ENCODE measurements around the gene PIGL. TPM values are rescaled to one million over a fixed set of nuclear protein-coding genes. Genes with fewer than 3 reads are reported as not detected.
A peak's percentile ranks its signal among the peaks of the same experiment; 100 is the strongest.
"Not testable (repeated sequence)": the region's sequence is repeated elsewhere in the genome, so short reads cannot be mapped to it uniquely, and the experiment has no call there.

PIGL gene
- total and polyA plus RNA-seq, 7 donors = 3.0 to 42.4 (median 24.2) TPM

GRCh38 chr17:16214190-16215001 lies 2.6 kb upstream of the PIGL start:
- intact Hi-C loops (cut with DNase I) = loop anchor here (5.0 kb wide), 1 partner anchor 212 kb away; no protein-coding TSS in a partner anchor
- Histone ChIP-seq H3K27me3 (no peaks in the 10 kb centered on the region), H3K9me3 (no peaks in the 10 kb centered on the region), H3K36me3 (no peaks in the 10 kb centered on the region), H3K4me3 (peak overlapping the region; percentile 82 to 95 (median 92)), H3K4me1 (peaks cover 0 to 59% (median 41%) of the 10 kb centered on the region in 4 donors), H3K27ac (peak overlapping the region; percentile 93 to 96 (median 95))
- no peak for TF ChIP-seq POLR2AphosphoS5 (IDR thresholded peaks at IDR 0.05)
- no peak for TF ChIP-seq EP300 (IDR thresholded peaks at IDR 0.05)
- TF ChIP-seq POLR2A (IDR thresholded peaks at IDR 0.05) = no peak
- 1 to 6% methylated on average over 16 of the region's 16 CpGs for WGBS, 2 donors
- no peak for DNase-seq

- Histone ChIP-seq H3K27ac (peak overlapping the region; percentile 93 to 96 (median 95)), H3K4me1 (peaks cover 0 to 61% (median 41%) of the 10 kb centered on the region in 4 donors), H3K27me3 (no peaks in the 10 kb centered on the region), H3K9me3 (no peaks in the 10 kb centered on the region), H3K4me3 (peak overlapping the region; percentile 82 to 95 (median 92)), H3K36me3 (no peaks in the 10 kb centered on the region)
- DNase-seq = no peak
- intact Hi-C loops (cut with DNase I) = no loop called here
- TF ChIP-seq EP300 (IDR thresholded peaks at IDR 0.05) (no peak), POLR2A (IDR thresholded peaks at IDR 0.05) (no peak), CTCF (IDR thresholded peaks at IDR 0.05) (no peak), POLR2AphosphoS5 (IDR thresholded peaks at IDR 0.05) (no peak)
- WGBS, 2 donors = 0 to 1% methylated on average over 27 of the region's 27 CpGs
Observed at GRCh38 chr17:16215002-16215272, 2.1 kb upstream of the PIGL start.

- peaks cover 0 to 61% (median 41%) of the 10 kb centered on the region in 4 donors for H3K4me1 ChIP-seq
- TF ChIP-seq POLR2A (IDR thresholded peaks at IDR 0.05) = peak; percentile 83 to 85
- TF ChIP-seq POLR2AphosphoS5 (IDR thresholded peaks at IDR 0.05) = peak; percentile 78 to 93 (median 88)
- TF ChIP-seq EP300 (IDR thresholded peaks at IDR 0.05) = no peak
- TF ChIP-seq CTCF (IDR thresholded peaks at IDR 0.05) = peak in 2 of 4 experiments; percentile 19 to 40
- H3K9me3 ChIP-seq = no peaks in the 10 kb centered on the region
- no peaks in the 10 kb centered on the region for H3K36me3 ChIP-seq
- H3K4me3 ChIP-seq = peak within 1 kb of the TSS; percentile 82 to 95 (median 92)
- intact Hi-C loops (cut with DNase I) = no loop called here
- peak within 1 kb of the TSS; percentile 93 to 96 (median 95) for H3K27ac ChIP-seq
- WGBS, 2 donors = 0% methylated on average over 82 of the region's 82 CpGs
- H3K27me3 ChIP-seq = no peaks in the 10 kb centered on the region
- peak; percentile 95 for DNase-seq
Observed at GRCh38 chr17:16215273-16215964, 1.6 kb upstream of the PIGL start, which contains the start of gene NCOR1. Gene NCOR1, minus strand, starts transcription at chr17:16215534. Its CDS starts 20,965 bp downstream, at chr17:16194569.

- TF ChIP-seq POLR2A (IDR thresholded peaks at IDR 0.05) = no peak
- no peak for TF ChIP-seq POLR2AphosphoS5 (IDR thresholded peaks at IDR 0.05)
- no peak for TF ChIP-seq EP300 (IDR thresholded peaks at IDR 0.05)
- TF ChIP-seq CTCF (IDR thresholded peaks at IDR 0.05) = no peak
- Histone ChIP-seq H3K27me3 (no peaks in the 10 kb centered on the region), H3K36me3 (no peaks in the 10 kb centered on the region), H3K4me3 (peak overlapping the region; percentile 82 to 95 (median 92)), H3K27ac (peak overlapping the region; percentile 93 to 96 (median 95)), H3K9me3 (no peaks in the 10 kb centered on the region), H3K4me1 (peaks cover 0 to 61% (median 41%) of the 10 kb centered on the region in 4 donors)
- intact Hi-C loops (cut with DNase I) = no loop called here
- no peak for DNase-seq
- WGBS, 2 donors = 19 to 36% methylated on average over 22 of the region's 22 CpGs
Observed at GRCh38 chr17:16215965-16216316, 1.1 kb upstream of the PIGL start.

GRCh38 chr17:16216341-16217001 lies 539 bp upstream of the PIGL start:
- H3K36me3 ChIP-seq; H3K9me3 ChIP-seq; H3K27me3 ChIP-seq; intact Hi-C loops (cut with DNase I); DNase-seq: not testable (repeated sequence)
- H3K4me1 ChIP-seq = peaks cover 0 to 58% (median 40%) of the 10 kb centered on the region in 4 donors
- peak overlapping the region; percentile 82 to 95 (median 92) for H3K4me3 ChIP-seq
- H3K27ac ChIP-seq = peak overlapping the region; percentile 93 to 96 (median 95)
- WGBS, 2 donors = 77 to 79% methylated on average over 38 of the region's 38 CpGs

Measured in sigmoid colon (tissue), 7 donors.